GM19238 (cell line): ENCODE measurements around the gene DNAJB13.

Source experiments
- DNase-seq: peaks from one replicate; pipeline ENCODE4 v3.0.0; 2011; ENCODE audit warnings: low spot score; ENCODE audit not compliant: insufficient read length

DNAJB13 gene

DNA sequence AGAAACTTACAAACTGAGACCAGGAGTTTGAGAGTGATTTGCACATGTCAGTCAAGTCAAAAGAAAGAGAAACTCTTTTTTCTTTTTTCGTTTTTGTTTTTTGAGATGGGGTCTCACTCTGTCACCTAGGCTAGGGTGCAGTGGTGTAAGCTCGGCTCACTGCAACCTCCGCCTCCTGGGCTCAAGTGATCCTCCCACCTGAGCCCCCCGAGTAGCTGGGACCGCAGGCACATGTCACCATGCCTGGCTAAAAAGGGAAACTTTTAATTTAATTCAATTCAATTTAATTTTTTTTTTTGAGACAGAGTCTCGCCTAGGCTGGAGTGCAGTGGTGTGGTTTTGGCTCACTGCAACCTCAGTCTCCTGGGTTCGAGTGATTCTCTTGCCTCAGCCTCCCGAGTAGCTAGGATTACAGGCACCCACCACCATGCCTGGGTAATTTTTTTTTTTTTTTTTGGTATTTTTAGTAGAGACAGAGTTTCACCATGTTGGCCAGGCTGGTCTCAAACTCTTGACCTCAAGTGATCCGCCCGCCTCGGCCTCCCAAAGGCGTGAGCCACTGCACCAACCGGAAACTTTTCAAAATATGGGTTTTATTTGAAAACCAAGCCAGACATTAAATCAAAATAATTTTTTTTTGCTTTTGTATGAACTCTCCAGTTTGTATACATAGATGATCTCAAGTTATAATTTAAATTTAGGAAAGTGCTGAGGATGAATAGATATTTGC is 48.2 kb downstream of the DNAJB13 start:
- DNase-seq, result no peak

DNA sequence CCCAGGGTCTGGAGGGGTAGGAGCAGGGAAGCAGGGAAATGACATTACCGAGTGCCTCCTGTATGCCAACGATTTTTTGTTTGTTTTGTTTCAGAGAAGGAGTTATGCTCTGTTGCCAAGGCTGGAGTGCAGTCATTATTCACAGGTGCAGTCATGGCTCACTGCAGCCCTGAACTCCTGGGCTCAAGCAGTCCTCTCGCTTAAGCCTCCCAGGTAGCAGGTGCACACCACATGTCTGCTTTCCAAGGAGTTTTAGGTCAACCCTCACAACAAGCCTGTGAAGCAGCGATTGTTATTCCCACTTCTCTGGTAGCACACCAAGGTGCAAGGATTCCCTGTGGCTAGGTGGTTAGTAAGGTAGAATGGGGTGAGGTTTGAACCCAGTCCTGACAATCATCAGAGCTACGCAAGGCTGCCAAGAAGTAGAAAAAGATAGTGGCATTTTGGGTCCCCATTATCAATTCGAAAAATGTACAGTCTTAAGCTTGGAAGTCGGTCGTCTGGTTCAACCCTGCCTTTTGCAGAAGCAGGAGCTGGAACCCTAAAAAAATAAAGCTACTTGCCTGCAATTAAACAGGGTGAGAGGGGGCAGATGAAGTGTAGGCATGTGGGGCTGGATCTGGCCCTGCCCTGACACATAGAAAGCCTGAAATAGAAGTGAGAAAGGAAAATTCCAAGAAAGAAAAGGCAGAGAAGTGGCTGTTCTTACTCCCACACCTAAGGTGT is 48.9 kb downstream of the DNAJB13 start:
- DNase-seq, result no peak

DNA sequence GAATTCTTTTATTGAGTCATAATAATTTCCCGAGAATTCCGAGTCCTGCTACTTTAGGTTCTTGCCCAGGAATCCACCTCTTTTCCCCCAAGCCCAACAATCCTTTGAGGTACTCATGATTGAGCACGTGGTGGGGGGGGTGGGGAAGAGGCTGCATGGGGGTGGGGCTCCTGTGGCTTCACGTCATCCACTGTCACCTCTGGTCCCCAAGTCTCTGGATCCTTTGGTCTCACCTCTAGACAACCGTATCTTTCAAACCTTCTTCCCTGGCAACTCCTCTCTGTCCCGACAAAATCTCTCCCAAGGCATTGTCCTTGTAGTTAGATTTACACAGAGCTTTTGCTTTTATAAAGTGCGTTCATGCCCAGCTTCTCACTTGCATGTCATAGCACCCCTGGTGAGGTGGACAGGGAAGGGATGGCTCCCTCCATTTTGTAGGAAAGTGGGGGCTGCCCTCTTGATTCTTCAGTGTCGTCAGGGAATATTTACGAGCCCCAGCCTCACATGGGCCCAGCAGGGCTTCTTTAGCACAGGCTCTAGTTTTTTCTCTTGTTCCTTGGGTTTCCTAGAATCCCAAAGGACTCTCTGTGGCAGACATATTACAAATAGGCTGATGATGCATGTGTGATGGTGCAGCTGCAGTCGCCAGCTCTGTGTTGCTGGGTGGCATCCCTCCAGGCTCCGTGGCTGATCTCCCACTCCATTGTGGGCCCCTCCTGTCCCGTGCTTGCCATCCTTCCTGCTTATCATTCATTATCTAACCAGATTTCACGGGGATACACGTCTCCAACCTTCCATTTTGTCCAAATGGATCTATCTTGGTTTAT is 49.7 kb downstream of the DNAJB13 start:
- DNase-seq, result no peak

DNA sequence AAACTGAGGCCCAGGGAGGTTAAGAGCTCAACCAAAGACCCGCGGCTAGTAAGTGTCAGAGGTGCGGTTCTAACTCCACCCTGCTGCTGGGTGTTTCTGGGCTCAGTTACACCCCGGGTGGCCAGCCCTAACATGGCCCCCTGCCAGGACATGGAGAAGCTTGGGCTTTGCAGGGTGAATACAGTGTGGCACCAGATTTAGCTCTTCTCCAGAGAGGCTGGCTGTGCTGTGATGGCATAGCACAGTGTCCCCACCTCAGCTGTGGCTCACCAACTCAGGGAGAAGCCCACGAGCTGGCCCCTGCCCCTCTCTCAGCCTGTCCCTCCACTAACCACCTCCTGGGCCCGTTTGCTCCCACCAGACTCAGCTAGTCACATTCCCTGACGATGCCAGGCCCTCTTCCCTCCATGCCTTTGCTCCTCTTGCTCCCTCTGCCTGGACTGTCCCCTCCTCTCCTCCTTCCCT is 51.0 kb downstream of the DNAJB13 start:
- no peak for DNase-seq

DNA sequence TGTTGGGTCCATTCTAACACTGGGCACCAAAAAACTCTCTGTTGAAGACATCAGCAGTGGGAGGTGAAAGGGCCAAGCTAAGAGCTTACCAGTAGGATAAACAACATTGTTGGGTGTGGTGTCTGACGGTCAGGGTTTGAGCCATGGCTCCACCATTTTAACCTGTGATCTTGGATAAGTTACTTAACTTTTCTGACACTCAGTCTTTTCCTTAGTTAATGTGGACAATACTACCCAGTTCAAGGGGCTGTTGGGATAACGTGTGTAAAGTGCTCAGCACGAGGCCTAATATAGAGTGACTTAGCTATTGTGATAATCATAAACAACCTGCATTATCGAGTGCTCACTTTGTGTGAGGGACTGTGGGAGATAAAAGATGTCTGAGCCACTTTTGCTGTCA is 52.0 kb downstream of the DNAJB13 start:
- no peak for DNase-seq

DNA sequence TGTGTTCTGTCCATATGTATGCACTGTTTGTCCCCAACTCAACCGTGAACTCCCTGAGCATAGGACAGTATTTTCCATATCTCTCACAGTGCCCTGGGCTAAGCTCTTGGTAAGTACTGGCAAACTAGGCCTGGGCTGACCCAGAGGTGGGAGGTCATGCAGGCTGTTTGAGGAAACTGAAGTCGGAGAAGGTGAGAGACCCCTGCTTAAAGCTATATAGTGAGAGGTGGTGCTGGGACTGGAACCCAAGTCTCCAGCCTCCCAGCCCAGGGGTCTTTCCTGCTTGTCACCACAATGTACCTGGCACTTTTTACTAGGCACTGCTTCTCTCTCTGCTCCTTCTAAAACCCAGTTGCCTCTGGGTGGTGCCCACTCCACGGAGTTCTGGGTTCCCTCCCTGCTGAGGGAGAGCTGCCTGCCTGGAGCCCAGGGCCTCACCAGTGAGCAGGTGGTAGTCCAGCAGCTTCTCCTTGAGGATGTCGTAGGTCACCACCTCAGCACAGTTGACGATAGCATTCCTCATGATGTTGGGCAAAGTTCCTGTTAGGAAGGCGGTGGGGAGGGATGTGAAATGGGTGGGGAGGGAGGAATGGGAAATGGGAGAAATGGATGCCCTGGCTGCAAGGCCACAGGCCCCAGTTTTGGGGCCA is 53.3 kb downstream of the DNAJB13 start:
- DNase-seq, result no peak

DNA sequence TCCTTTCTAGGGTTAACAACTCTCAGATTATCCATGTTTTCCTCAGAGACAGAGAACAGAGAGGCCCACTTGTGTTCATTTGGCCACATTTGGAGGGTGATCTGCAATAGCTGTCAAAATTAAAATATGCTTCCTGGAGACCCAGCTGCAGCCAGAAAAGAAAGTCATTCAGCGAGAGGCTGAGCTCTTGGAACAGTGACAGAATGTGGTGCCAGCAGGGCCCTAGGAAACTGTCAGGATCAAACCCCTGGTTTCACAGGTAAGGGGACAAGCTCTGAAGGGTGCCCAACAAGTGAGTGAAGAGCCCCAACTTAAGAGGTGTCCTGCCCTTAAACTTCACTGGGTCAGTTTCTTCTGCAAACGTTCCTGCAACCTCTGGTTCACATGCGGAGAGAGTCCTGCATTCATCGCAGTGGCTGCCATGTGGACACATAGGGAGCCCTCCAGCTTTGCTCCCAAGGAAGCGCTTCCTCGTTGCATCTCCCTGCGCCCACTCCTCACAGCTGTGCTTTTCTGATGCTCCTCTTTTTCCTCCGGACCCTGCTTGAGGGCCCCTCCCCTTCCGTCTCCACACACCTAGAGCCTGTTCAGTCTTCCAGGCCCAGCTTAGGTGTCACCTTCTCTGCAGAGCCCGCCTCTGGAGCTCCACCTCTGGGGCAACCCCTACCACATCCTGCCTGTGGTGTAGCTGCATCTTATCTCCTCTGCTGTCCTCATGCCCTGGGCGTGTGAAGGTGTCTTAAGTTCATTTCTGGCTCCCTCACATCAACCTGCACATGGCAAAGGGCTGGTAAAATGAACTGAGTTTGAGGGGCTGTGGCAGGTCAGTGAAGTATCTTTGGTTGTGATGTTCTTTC is 54.2 kb downstream of the DNAJB13 start:
- no peak for DNase-seq

DNA sequence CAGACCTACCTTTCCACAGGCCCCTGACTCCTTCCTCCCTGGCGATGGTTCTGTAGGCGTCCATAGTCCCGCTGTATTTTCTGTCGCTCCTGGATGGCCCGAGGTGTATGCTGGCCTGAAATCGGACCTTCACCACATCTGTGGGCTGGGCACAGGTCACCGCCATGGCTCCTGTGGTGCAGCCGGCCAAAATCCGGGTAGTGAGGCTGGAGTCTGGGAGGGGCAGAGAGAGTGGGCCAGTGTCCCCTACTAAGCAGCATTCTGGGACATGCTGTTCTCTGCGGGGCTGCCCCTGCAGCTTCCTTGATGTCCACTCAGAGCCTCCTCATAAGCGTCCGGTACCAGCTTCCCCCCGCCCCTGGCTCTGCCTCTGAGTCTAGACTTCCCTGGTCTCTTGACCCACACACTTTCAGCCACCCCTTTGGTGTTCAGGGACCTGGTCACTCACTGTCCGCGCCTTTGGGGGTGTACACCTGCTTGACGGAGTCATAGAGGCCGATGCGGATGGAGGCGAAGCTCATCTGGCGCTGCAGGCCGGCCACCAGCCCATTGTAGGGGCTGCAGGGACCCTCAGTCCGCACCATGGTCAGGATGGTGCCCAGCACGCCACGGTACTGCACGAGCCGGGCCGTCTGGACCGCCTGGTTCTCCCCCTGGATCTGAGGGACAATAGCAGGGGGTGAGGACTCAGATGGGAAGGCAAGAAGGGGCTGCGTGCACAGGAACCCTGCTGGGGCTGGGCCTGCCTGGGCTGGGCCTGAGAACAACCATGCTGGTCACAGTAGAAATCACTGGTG is 55.1 kb downstream of the DNAJB13 start:
- DNase-seq, result no peak

DNA sequence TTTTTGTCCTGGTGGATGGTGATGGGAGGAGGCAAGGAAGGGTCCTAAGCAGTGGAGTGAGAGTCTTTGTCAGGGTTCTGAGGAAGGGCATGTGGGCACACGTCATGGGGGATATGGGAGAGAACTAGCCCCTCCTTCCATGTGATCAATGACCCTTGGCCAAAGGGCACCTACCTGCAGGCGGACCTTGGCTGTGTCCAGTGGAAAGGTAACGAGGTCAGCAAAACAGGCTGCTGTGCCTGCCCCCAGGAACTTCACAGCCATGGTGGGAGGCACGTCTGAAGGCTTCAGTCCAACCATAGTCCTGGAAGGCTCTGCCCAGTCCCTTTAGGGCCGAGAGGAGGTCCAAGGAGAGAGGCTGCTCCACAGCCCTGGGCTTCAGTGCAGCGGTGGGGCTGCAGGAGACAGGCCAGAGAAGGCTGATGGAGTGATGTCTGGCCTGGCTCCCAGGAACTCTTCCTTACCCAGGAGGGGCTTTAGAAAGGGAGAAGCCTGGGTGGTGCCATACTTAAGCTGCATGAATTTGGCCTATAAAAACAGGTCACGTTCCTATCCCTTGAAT is 56.0 kb downstream of the DNAJB13 start:
- DNase-seq, result no peak

DNA sequence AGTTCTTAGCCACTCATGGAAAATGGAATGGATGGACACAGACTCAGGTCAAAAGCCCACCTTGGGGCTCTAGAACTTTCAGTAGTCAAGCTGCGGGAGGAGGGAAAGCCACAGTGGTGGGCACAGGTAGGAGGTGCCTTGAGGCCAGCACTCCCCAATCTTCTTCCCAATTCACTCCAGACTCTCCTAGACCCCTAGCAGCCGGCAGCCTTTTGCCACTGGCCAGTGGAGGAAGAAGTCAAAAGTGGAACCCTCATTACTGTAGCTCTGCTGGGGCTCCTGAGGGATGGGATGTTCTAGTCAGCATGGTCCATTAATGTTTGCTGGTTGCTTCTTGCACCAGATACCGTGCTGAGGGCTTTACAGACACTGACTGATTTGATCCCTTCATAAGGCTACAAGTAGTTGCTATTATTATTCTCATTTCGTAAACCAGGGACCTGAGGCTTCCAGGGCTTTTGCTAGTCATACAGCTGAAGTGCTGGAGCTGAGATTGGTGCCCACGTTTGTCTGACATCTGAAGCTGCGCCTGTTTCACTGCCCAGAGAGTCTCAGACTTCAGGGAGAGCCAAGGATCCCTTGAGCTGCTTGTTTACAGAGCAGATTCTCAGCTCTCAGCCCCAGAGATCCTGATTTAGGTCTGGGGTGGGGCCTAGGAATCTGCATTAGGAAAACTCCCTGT is 57.0 kb downstream of the DNAJB13 start:
- no peak for DNase-seq

DNA sequence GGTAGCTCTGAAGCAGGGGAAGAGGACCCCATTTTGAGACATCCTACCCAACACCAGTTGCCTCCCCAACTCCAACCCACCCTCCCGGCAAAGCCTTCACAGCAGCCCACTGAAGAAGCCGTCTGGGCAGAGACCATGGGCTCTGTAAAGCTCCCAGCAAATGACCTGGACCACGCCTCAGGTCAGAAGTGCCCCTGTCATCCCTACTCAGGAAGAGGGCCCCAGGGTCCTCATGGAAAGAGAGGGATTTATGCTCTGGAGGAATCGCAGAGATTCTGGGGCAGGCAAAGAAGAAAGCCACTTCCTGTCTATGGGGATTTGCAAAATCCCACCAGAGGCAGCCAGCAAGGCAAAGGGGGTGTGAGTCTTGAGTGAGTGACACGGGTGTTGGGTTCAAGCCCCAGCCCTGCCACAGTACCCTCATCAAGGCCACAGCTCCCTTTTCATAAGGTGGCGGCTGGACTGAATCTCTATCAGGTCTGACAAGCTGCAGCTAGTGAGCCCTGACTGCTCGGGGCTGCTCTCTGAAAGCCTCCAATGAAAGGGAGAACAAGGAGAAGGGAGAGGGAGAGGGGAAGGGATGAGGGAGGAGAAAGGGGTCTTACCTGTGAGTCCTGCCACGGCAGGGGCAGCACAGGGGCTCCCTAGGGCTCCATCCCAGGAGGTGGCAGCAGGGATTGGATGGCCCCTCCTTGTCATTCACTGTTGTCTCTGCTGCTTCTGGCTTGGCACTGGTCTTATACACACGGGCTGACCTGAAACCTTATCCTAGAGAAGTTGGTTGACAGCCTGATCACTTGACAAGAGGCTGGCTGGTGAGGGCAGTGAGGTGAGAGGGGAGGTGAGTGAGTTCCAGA is 57.8 kb downstream of the DNAJB13 start, which contains the start of gene UCP3:
Gene UCP3 (minus strand): TSS at position 713 of the 857 bp plus-strand sequence. CDS start 2,043 bp downstream, outside the sequence.
- no peak for DNase-seq

DNA sequence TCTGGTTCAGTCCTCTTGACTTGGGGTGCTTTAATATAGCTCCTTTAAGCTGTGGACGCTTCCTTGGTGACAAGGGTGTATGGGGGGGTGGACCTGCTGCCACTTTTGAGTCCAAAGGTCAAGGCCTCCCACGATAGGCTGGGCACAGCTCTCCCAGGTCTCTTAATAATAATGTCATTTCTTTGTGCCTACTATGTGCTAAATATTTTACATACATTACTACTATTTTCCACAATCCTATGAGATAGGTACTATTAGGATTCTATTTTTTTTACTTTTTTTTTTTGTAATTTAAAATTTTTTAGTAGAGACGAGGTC is 58.4 kb downstream of the DNAJB13 start:
- no peak for DNase-seq

DNA sequence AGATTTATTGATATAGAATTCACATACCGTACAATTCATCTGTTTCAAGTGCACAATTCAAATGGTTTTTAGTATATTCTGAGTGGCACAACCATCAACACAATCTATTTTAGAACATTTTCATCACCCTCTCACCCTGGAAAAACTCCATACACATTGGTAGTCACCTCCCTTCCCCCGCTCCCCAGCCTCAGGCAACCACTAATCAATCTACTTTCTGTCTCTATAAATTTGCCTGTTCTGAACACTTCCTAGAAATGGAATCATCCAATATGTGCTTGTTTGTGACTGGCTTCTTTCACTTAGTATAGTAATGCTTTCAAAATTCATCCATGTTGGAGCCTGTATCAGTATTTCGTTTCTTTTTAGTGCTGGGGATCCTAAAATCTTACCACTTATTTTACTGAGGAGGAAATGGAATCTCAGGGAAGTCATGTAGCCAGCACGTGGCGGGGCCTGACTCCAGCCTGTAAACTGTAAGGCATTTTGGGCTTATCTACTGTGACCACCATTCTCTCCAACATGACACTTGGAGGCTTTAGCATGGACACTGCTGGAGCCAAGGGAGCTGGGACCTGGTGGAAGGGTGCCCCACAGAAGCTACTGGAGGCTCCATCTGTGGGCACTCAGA is 59.0 kb downstream of the DNAJB13 start:
- DNase-seq, result no peak

DNA sequence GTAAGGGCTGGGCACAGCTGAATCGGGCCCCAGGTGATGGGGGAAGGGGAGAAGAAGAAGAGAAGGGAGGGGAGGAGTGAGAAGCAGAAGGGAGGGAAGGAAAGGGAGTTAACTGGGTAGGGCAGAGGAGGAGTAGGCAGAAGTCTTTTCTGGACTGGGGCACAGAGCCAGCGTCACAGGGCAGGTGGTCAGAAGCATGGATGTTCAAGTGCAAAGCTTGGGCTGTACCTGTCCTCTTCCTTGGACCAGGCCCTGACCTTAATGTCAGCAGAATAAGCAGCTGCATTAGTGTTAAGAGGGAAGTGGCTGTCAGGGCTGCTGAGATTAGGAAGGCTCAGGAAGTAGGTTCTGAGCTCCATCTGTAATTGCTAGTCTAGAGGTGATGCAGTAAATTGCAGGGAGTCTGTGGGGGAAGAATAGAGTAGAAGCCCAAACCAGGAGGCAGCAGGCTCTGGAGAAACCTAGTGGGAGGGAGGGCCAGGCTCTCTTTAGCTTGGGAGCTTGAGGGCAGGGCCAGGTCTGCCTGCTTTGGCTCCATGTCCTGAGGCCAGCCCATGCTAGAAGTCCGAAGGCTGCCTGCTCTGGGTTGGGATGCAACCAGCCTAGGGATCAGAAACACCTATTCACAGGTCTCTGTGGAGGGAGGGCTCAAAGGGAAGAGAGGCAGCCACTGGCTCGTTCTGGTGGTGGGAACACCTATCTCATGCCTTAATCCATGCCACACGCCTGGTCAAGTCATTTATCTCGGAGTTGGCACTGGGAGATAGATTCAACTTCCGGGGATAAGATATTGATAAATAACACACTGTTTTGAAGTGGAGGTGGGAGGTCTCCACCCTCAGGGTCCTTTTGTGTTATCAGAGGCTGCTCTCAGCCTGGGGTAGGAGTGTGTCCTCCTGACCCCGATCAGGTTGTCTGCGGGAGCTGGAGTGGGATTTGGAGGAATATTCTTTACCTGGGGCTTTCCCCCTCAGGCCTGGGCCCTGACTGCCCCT is 59.8 kb downstream of the DNAJB13 start:
- DNase-seq, result no peak

DNA sequence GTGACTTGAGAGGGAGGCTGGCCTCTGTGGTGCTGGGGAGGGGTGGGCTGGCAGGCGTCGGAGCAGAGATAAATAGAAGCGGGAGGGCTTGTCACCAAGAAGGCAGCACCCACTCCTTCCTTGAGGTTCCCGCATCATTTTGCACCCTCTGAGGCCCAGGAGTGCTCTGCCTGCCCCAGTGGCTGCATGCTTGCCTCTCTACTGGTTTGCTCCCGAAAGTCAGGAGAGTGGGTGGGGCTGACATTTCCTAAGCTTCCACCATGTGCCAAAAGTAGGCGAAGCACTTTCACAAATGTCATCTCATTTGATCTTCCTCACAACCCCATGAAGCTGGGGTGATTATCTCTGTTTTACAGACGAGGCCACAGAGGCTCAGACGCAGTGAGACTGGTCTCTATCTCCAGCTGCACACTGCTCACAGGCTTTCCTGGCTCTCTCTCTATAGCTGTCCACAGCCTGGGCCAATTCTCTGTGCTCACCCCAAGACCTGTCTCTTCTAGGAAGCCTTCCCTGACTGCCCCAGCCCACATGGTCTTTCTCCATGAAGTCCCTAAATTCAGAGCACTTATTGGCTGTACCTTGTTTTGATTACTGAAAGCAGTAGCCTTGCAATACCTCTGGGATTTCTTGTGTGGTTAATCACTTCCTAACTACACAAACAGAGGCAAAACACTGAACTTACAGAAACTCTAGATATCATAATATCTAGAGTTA is 60.7 kb downstream of the DNAJB13 start:
- peak; percentile 50 for DNase-seq
